Naive thymus-derived CD4-positive, alpha-beta T cell (primary cell): ENCODE measurements around the gene CADM3. TPM values are rescaled to one million over a fixed set of nuclear protein-coding genes. Genes with fewer than 3 reads are reported as not detected.
A peak's percentile ranks its signal among the peaks of the same experiment; 100 is the strongest.

Source experiments
- ATAC-seq: fragments of 150-1000 bp; cut with Tn5 transposase; 2 replicates; pipeline ENCODE4 v1.10.0; 2021; ENCODE audit warnings: mild to moderate bottlenecking, moderate library complexity
- CTCF ChIA-PET: fragments of 350-600 bp; sonication (Branson Sonifier 250); formaldehyde crosslinking; loops from one replicate; lab custom pipeline; 2021; ENCODE audit warnings: antibody characterized with exemption; lab: Charles Lee
- POLR2A ChIA-PET: fragments of 350-600 bp; sonication (Branson Sonifier 250); formaldehyde crosslinking; loops from one replicate; lab custom pipeline; 2021; ENCODE audit warnings: antibody characterized with exemption, inconsistent platforms; lab: Charles Lee
- DNase-seq, 9 donors: peaks; one replicate each; pipeline versions ENCODE4 v3.0.0 to v3.0.0-alpha.2; 2020 to 2022; ENCODE audit warnings: mixed read lengths in 1 of 9
- H3K27ac ChIP-seq: one replicate; pipeline ENCODE4 v1.7.0; 2013; ENCODE audit warnings: mild to moderate bottlenecking, low read depth, low read length, moderate library complexity
- H3K27me3 ChIP-seq, 2 donors: one replicate each; pipeline ENCODE4 v1.7.0; 2013; ENCODE audit warnings: low read length in 2 of 2, mild to moderate bottlenecking in 2 of 2, moderate library complexity in 2 of 2; ENCODE audit not compliant: control insufficient read depth in 2 of 2, insufficient read depth in 2 of 2
- H3K36me3 ChIP-seq, 3 experiments: 1 replicate in 2 of 3; 2 replicates in 1 of 3; pipeline ENCODE4 v1.7.0; 2013; ENCODE audit warnings: low read length in 3 of 3, mild to moderate bottlenecking in 3 of 3, moderate library complexity in 1 of 3; ENCODE audit not compliant: insufficient read depth in 3 of 3, control insufficient read depth in 2 of 3
- H3K4me1 ChIP-seq, 2 donors: one replicate each; pipeline ENCODE4 v1.7.0; 2013; ENCODE audit warnings: low read length in 2 of 2, mild to moderate bottlenecking in 2 of 2, moderate library complexity in 1 of 2; ENCODE audit not compliant: control insufficient read depth in 2 of 2, insufficient read depth in 2 of 2
- H3K4me3 ChIP-seq: 2 replicates; pipeline ENCODE4 v1.7.0; 2013; ENCODE audit warnings: mild to moderate bottlenecking, low read length
- H3K9me3 ChIP-seq, 3 experiments: 1 replicate in 2 of 3; 2 replicates in 1 of 3; pipeline ENCODE4 v1.7.0; 2013; ENCODE audit warnings: low read length in 3 of 3; ENCODE audit not compliant: control insufficient read depth in 2 of 3
- H3K27ac Mint-ChIP-seq, 9 donors: one replicate each; pipeline ENCODE4 v1.8.0; 2020 to 2022; ENCODE audit warnings: mixed read lengths in 9 of 9, mild to moderate bottlenecking in 8 of 9, moderate library complexity in 5 of 9, inconsistent platforms in 2 of 9
- H3K27me3 Mint-ChIP-seq, 5 donors: one replicate each; pipeline ENCODE4 v1.8.0; 2021 to 2022; ENCODE audit warnings: mixed read lengths in 5 of 5, mild to moderate bottlenecking in 1 of 5
- H3K36me3 Mint-ChIP-seq, 5 donors: one replicate each; pipeline ENCODE4 v1.8.0; 2020 to 2022; ENCODE audit warnings: mixed read lengths in 5 of 5, mild to moderate bottlenecking in 3 of 5, inconsistent platforms in 1 of 5
- H3K4me1 Mint-ChIP-seq, 7 donors: one replicate each; pipeline ENCODE4 v1.8.0; 2020 to 2022; ENCODE audit warnings: mixed read lengths in 7 of 7, mild to moderate bottlenecking in 3 of 7, inconsistent platforms in 1 of 7
- H3K4me3 Mint-ChIP-seq, 10 donors: one replicate each; pipeline ENCODE4 v1.8.0; 2020 to 2022; ENCODE audit warnings: mild to moderate bottlenecking in 10 of 10, mixed read lengths in 10 of 10, moderate library complexity in 6 of 10, inconsistent platforms in 2 of 10
- H3K9me3 Mint-ChIP-seq, 11 donors: one replicate each; pipeline ENCODE4 v1.8.0; 2020 to 2022; ENCODE audit warnings: mixed read lengths in 11 of 11, mild to moderate bottlenecking in 4 of 11, inconsistent platforms in 1 of 11, moderate library complexity in 1 of 11
- intact Hi-C, 2 donors: fragments of 100-400 bp; cut with micrococcal nuclease; formaldehyde crosslinking; loops; one replicate each; pipeline ENCODE4 v1.15.1; 2023
- polyA plus RNA-seq, 2 donors: library from polyadenylated mRNA; unstranded; fragments of 300-500 nt; fragmentation: Illumina TruSeq; gene quantifications; one replicate each; pipeline ENCODE4 v1.2.3, GENCODE V29; 2021
- total RNA-seq, 6 experiments: library from RNA in 5 of 6; stranded (reverse) in 5 of 6; gene quantifications; 1 replicate in 5 of 6; 2 replicates in 1 of 6; pipeline ENCODE4 v1.2.3 and lab custom pipeline; 2021 to 2026

The CADM3 gene
- total and polyA plus RNA-seq, 7 experiments from 2014 or later: not detected

DNA sequence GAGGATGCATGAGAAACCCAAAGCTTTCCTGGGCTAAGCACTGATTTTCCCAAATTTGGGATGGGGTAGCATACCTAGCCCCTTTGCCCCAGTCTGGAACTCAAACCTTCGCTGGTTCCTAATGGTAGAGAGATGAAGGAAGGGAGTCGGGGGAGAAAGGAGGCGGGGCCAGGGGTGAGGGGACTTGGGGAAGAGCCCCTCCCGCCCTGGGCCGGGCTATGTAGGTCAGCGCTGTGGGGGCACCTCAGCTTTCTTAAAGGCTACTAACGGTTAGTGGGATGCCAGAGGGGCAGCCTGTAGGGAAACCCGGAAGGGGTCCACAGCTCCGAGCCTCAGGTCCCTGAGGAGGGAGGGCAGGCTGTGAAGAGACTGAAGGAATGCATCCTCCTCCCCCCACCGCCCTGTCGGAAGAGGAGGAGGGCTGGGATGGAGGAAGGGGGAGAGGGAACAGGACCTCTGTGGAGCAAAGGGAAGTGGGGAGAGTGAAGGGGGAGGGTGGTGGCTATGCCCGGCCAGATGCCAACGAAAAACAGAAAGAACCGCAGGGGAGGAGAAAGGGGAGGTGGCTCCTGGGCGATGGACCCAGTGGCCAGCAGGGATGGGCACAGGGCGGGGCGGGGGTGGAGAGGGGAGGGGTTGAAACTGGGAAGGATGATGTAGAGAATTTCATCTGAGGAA is 1.3 kb downstream of the CADM3 start:
- Mint-ChIP-seq H3K4me3 (no peak overlapping the region), H3K27me3 (peaks cover 58 to 70% (median 64%) of the 10 kb centered on the region in 5 donors), H3K9me3 (peaks cover 0 to 3% (median 0%) of the 10 kb centered on the region in 11 donors), H3K36me3 (peaks cover 0 to 10% (median 0%) of the 10 kb centered on the region in 5 donors), H3K27ac (no peak overlapping the region), H3K4me1 (peaks cover 3 to 12% (median 10%) of the 10 kb centered on the region in 7 donors)
- Histone ChIP-seq H3K36me3 (no peaks in the 10 kb centered on the region), H3K27me3 (peaks cover 0 to 5% of the 10 kb centered on the region in 2 donors), H3K4me1 (no peaks in the 10 kb centered on the region), H3K4me3 (no peak overlapping the region), H3K9me3 (no peaks in the 10 kb centered on the region), H3K27ac (no peak overlapping the region)
- intact Hi-C loops: no loop called here
- ChIA-PET CTCF (no interaction called here), POLR2A (no interaction called here)
- ATAC-seq (no peak), DNase-seq (no peak)

GRCh38 chr1:159173320-159173719 is 1.9 kb downstream of the CADM3 start:
- ATAC-seq (no peak), DNase-seq (no peak)
- H3K4me3 ChIP-seq: no peak overlapping the region
- no peaks in the 10 kb centered on the region for H3K36me3 ChIP-seq
- H3K27me3 ChIP-seq: peaks cover 0 to 5% of the 10 kb centered on the region in 2 donors
- Mint-ChIP-seq H3K27ac (no peak overlapping the region), H3K27me3 (peaks cover 56 to 68% (median 62%) of the 10 kb centered on the region in 5 donors), H3K36me3 (peaks cover 0 to 10% (median 0%) of the 10 kb centered on the region in 5 donors), H3K4me3 (no peak overlapping the region), H3K4me1 (peaks cover 3 to 12% (median 10%) of the 10 kb centered on the region in 7 donors), H3K9me3 (peaks cover 0 to 3% (median 0%) of the 10 kb centered on the region in 11 donors)
- no peaks in the 10 kb centered on the region for H3K9me3 ChIP-seq
- intact Hi-C loops: no loop called here
- H3K4me1 ChIP-seq: no peaks in the 10 kb centered on the region
- ChIA-PET POLR2A (no interaction called here), CTCF (no interaction called here)
- no peak overlapping the region for H3K27ac ChIP-seq

GRCh38 chr1:159175571-159175970 is 4.2 kb downstream of the CADM3 start:
- no peak overlapping the region for H3K27ac Mint-ChIP-seq
- peaks cover 0 to 7% (median 0%) of the 10 kb centered on the region in 5 donors for H3K36me3 Mint-ChIP-seq
- no peak overlapping the region for H3K4me3 ChIP-seq
- no peak for ATAC-seq
- peaks cover 0 to 3% (median 0%) of the 10 kb centered on the region in 11 donors for H3K9me3 Mint-ChIP-seq
- no peaks in the 10 kb centered on the region for H3K36me3 ChIP-seq
- POLR2A ChIA-PET: no interaction called here
- H3K27ac ChIP-seq: no peak overlapping the region
- CTCF ChIA-PET: no interaction called here
- no peaks in the 10 kb centered on the region for H3K4me1 ChIP-seq
- H3K4me1 Mint-ChIP-seq: peaks cover 3 to 10% (median 8%) of the 10 kb centered on the region in 7 donors
- H3K4me3 Mint-ChIP-seq: no peak overlapping the region
- H3K9me3 ChIP-seq: no peaks in the 10 kb centered on the region
- intact Hi-C loops: no loop called here
- H3K27me3 ChIP-seq: peaks cover 0 to 5% of the 10 kb centered on the region in 2 donors
- peaks cover 48 to 70% (median 51%) of the 10 kb centered on the region in 5 donors for H3K27me3 Mint-ChIP-seq
- no peak for DNase-seq

DNA sequence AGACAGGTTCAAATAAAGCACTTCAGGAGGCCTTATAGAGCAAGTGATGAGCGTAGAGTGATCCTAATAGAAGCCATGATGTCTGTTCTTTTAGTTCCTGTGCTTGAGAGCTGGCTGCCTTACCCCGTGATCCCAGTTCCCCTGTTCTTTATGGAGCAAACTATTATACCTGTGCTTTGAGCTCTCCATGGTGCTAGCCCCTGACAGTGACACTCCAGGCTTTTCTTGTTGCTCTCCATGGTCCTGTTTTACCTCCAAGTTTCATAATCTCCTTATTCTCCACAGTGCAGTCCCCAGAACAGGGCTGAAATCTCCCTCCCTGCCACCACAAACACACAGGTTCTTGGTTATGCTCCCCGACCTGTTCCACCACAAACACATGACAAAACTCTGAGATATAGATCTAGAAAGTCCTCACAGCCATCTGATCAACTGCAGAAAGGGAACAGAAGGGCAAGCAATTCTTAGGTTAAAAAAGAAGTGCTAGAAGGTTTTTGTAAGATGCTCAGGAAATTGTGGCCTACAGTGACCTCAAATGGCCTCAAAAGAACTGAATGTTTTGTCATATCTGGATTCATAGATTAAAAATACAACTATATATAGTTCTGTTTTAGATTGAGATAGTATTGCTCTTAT is 6.0 kb downstream of the CADM3 start:
- H3K27me3 Mint-ChIP-seq: peaks cover 45 to 74% (median 57%) of the 10 kb centered on the region in 5 donors
- peaks cover 0 to 3% (median 0%) of the 10 kb centered on the region in 7 donors for H3K4me1 Mint-ChIP-seq
- no peaks in the 10 kb centered on the region for H3K36me3 Mint-ChIP-seq
- DNase-seq (peak in 2 of 9 donors; percentile 13 to 21), ATAC-seq (peak; percentile 61)
- H3K9me3 Mint-ChIP-seq: peaks cover 0 to 3% (median 0%) of the 10 kb centered on the region in 11 donors
- CTCF ChIA-PET: no interaction called here
- no peak overlapping the region for H3K4me3 Mint-ChIP-seq
- no peak overlapping the region for H3K27ac ChIP-seq
- no peak overlapping the region for H3K4me3 ChIP-seq
- H3K27me3 ChIP-seq: peaks cover 0 to 5% of the 10 kb centered on the region in 2 donors
- no peaks in the 10 kb centered on the region for H3K4me1 ChIP-seq
- intact Hi-C loops: no loop called here
- POLR2A ChIA-PET: no interaction called here
- no peaks in the 10 kb centered on the region for H3K9me3 ChIP-seq
- no peaks in the 10 kb centered on the region for H3K36me3 ChIP-seq
- no peak overlapping the region for H3K27ac Mint-ChIP-seq

DNA sequence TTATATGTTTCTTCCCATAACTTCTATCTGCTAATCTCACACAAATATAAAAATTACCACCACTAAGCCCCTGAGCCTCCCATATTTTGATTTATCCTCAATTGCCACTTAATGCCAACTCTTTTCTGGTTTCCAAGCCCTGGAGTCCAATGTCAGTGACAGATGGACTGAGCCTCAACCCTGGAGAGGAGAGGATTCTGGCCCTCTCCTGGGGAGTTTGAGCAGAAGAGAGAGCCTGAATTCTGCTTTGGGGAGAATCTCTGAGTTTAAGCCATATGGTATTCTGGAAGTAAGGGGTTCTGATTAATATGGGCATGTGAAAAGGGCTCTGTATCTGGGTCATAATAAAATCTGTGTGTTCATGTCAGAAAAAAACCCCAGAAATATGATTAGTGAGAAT is 8.5 kb downstream of the CADM3 start:
- Histone ChIP-seq H3K27ac (no peak overlapping the region), H3K4me3 (no peak overlapping the region), H3K4me1 (no peaks in the 10 kb centered on the region), H3K9me3 (no peaks in the 10 kb centered on the region), H3K36me3 (no peaks in the 10 kb centered on the region), H3K27me3 (no peaks in the 10 kb centered on the region)
- Mint-ChIP-seq H3K36me3 (no peaks in the 10 kb centered on the region), H3K27me3 (peaks cover 26 to 63% (median 48%) of the 10 kb centered on the region in 5 donors), H3K9me3 (peaks cover 0 to 3% (median 0%) of the 10 kb centered on the region in 11 donors), H3K4me3 (no peak overlapping the region), H3K27ac (no peak overlapping the region), H3K4me1 (peaks cover 0 to 3% (median 0%) of the 10 kb centered on the region in 7 donors)
- ChIA-PET CTCF (no interaction called here), POLR2A (no interaction called here)
- no peak for ATAC-seq
- intact Hi-C loops: no loop called here
- no peak for DNase-seq

DNA sequence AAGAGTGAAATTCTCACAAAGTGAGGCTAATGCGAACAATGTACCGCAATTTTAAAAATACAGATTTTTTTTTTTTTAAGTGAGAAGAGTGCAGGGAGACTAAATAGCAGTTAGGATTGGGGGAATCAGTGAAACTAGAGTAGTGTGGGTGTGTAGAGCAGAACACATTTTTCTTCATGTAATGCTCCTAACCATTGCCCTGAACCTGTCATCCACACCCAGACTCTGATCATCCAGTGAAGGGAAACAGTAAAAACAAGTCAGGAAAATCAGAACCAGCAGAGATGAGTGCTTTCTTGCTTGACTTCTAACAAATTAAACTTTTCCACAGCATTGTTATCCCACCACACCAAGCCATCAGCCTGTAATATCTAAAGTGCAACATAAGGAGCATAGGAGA is 9.1 kb downstream of the CADM3 start:
- intact Hi-C loops: no loop called here
- Mint-ChIP-seq H3K4me3 (no peak overlapping the region), H3K4me1 (peaks cover 0 to 3% (median 0%) of the 10 kb centered on the region in 7 donors), H3K27me3 (peaks cover 30 to 63% (median 48%) of the 10 kb centered on the region in 5 donors), H3K27ac (no peak overlapping the region), H3K36me3 (no peaks in the 10 kb centered on the region), H3K9me3 (peaks cover 0 to 3% (median 0%) of the 10 kb centered on the region in 11 donors)
- H3K27ac ChIP-seq: no peak overlapping the region
- no peaks in the 10 kb centered on the region for H3K27me3 ChIP-seq
- H3K36me3 ChIP-seq: no peaks in the 10 kb centered on the region
- ATAC-seq (no peak), DNase-seq (no peak)
- H3K4me3 ChIP-seq: no peak overlapping the region
- ChIA-PET POLR2A (no interaction called here), CTCF (no interaction called here)
- no peaks in the 10 kb centered on the region for H3K4me1 ChIP-seq
- no peaks in the 10 kb centered on the region for H3K9me3 ChIP-seq
